HEK293 (cell line): ENCODE measurements around the gene MTMR10.

Experiments
- CTCF ChIP-seq: fragments of 450-650 bp; formaldehyde crosslinking; IDR thresholded peaks from 2 replicates; pipeline ENCODE4 v1.5.1; 2016; ENCODE audit warnings: missing biosample characterization, missing genetic modification characterization
- GLI4 ChIP-seq: fragments of 450-650 bp; formaldehyde crosslinking; IDR thresholded peaks from 2 replicates; pipeline ENCODE4 v1.5.1; 2016; ENCODE audit warnings: missing biosample characterization, missing genetic modification characterization
- KLF10 ChIP-seq: fragments of 450-650 bp; IDR thresholded peaks from 2 replicates; pipeline ENCODE4 v1.5.1; 2018; ENCODE audit warnings: missing biosample characterization, mild to moderate bottlenecking, missing genetic modification characterization
- PRDM2 ChIP-seq: fragments of 450-650 bp; formaldehyde crosslinking; IDR thresholded peaks from 2 replicates; pipeline ENCODE4 v1.5.1; 2016; ENCODE audit warnings: missing biosample characterization, missing genetic modification characterization, borderline replicate concordance
- RBAK ChIP-seq: fragments of 450-650 bp; formaldehyde crosslinking; IDR thresholded peaks from 2 replicates; pipeline ENCODE4 v1.5.1; 2016; ENCODE audit warnings: missing biosample characterization, missing genetic modification characterization
- ZBTB26 ChIP-seq: fragments of 450-650 bp; formaldehyde crosslinking; optimal IDR thresholded peaks from 2 replicates; pipeline ENCODE3; 2016; ENCODE audit warnings: missing biosample characterization, mild to moderate bottlenecking, missing genetic modification characterization
- ZNF121 ChIP-seq: fragments of 450-650 bp; formaldehyde crosslinking; IDR thresholded peaks from 2 replicates; pipeline ENCODE4 v1.5.1; 2016; ENCODE audit warnings: missing biosample characterization, missing genetic modification characterization
- ZNF140 ChIP-seq: fragments of 450-650 bp; formaldehyde crosslinking; IDR thresholded peaks from 2 replicates; pipeline ENCODE4 v1.5.1; 2016; ENCODE audit warnings: missing biosample characterization, missing genetic modification characterization
- ZNF239 ChIP-seq: fragments of 450-650 bp; formaldehyde crosslinking; IDR thresholded peaks from 2 replicates; pipeline ENCODE4 v1.5.1; 2016; ENCODE audit warnings: missing biosample characterization, missing genetic modification characterization
- ZNF292 ChIP-seq: fragments of 450-650 bp; formaldehyde crosslinking; IDR thresholded peaks from 2 replicates; pipeline ENCODE4 v1.5.1; 2016; ENCODE audit warnings: low read depth, missing biosample characterization, missing genetic modification characterization, borderline replicate concordance
- ZNF514 ChIP-seq: fragments of 450-650 bp; formaldehyde crosslinking; IDR thresholded peaks from 2 replicates; pipeline ENCODE4 v1.5.1; 2016; ENCODE audit warnings: missing biosample characterization, missing genetic modification characterization

GRCh38 chr15:31024979-31025378, 33.6 kb upstream of the MTMR10 start:
- no peak for TF ChIP-seq CTCF (tag by site-specific recombination)
- TF ChIP-seq ZNF292 (tag by site-specific recombination), result no peak
- no peak for TF ChIP-seq GLI4 (tag by site-specific recombination)
- TF ChIP-seq RBAK (tag by site-specific recombination), result no peak
- no peak for TF ChIP-seq ZNF121
- TF ChIP-seq ZNF514, result no peak
- TF ChIP-seq ZNF239, result no peak
- TF ChIP-seq ZNF140 (tag by site-specific recombination), result no peak
- no peak for TF ChIP-seq KLF10 (tag by site-specific recombination)
- TF ChIP-seq PRDM2 (tag by site-specific recombination), result no peak
- no peak for TF ChIP-seq ZBTB26
